NCI-H748 (cell line): Measurements from ENCODE around the gene TTBK2.
"Not testable (repeated sequence)": the region's sequence is repeated elsewhere in the genome, so short reads cannot be mapped to it uniquely, and the experiment has no call there.

ENCODE experiments used
- DNase-seq: peaks from one replicate; lab custom pipeline; 2025; ENCODE audit not compliant: unreplicated experiment; lab: John Stamatoyannopoulos, UW

TTBK2 gene

GRCh38 chr15:42920519-42921341 is at the start of gene TTBK2:
Gene TTBK2, minus strand, starts transcription at chr15:42920778. Its CDS starts 42,161 bp downstream, at chr15:42878617.
- peak; percentile 96 for DNase-seq

- no peak for DNase-seq
Observed at GRCh38 chr15:42964476-42964875, 43.9 kb upstream of the TTBK2 start.

GRCh38 chr15:42955518-42955917 is 34.9 kb upstream of the TTBK2 start:
- no peak for DNase-seq

- no peak for DNase-seq
Observed at GRCh38 chr15:42954291-42954690, 33.7 kb upstream of the TTBK2 start.

GRCh38 chr15:42948898-42949297 is 28.3 kb upstream of the TTBK2 start:
- not testable (repeated sequence) for DNase-seq

- DNase-seq, result no peak
Observed at GRCh38 chr15:42940527-42940926, 19.9 kb upstream of the TTBK2 start.

GRCh38 chr15:42939841-42940240 is 19.3 kb upstream of the TTBK2 start:
- DNase-seq, result no peak

- DNase-seq, result no peak
Observed at GRCh38 chr15:42937143-42937542, 16.6 kb upstream of the TTBK2 start.

- no peak for DNase-seq
Observed at GRCh38 chr15:42933886-42934667, 13.5 kb upstream of the TTBK2 start.

- no peak for DNase-seq
Observed at GRCh38 chr15:42932833-42933515, 12.4 kb upstream of the TTBK2 start.

- no peak for DNase-seq
Observed at GRCh38 chr15:42931702-42932486, 11.3 kb upstream of the TTBK2 start.

- no peak for DNase-seq
Observed at GRCh38 chr15:42929306-42929848, 8.8 kb upstream of the TTBK2 start.

GRCh38 chr15:42921342-42921731 is 759 bp upstream of the TTBK2 start:
- peak; percentile 46 for DNase-seq

GRCh38 chr15:42919799-42920518 is 619 bp downstream of the TTBK2 start:
- DNase-seq, result peak; percentile 52

- peak; percentile 0 for DNase-seq
Observed at GRCh38 chr15:42919308-42919707, 1.3 kb downstream of the TTBK2 start.

- DNase-seq, result no peak
Observed at GRCh38 chr15:42918047-42918446, 2.5 kb downstream of the TTBK2 start.

GRCh38 chr15:42915654-42916315 is 4.8 kb downstream of the TTBK2 start:
- no peak for DNase-seq

- no peak for DNase-seq
Observed at GRCh38 chr15:42914728-42915497, 5.7 kb downstream of the TTBK2 start.
